HEK293 (cell line): ENCODE results near the gene HS3ST6.

ENCODE experiments used
- CTCF ChIA-PET: fragments of 350-600 bp; formaldehyde crosslinking; extraction: SDS; loops from one replicate; lab custom pipeline; 2021; ENCODE audit warnings: antibody characterized with exemption; lab: Yijun Ruan, JAX
- POLR2A ChIA-PET: fragments of 300-600 bp; formaldehyde crosslinking; extraction: SDS; loops from one replicate; lab custom pipeline; 2020; ENCODE audit warnings: antibody characterized with exemption, inconsistent platforms; lab: Yijun Ruan, JAX
- H3K27ac ChIP-seq: fragments of 200-500 bp; sonication (Bioruptor generic); 2 replicates; pipeline ENCODE4 v1.5.1; 2014; ENCODE audit warnings: low read depth, low read length, control low read depth, inconsistent platforms; ENCODE audit errors: extremely low read depth
- H3K36me3 ChIP-seq, 2 experiments: fragments of 200-500 bp in 1 of 2; sonication (Bioruptor generic) in 1 of 2; 1 replicate in 1 of 2; 2 replicates in 1 of 2; pipeline ENCODE4 v1.5.1; 2014 to 2017; ENCODE audit warnings: inconsistent platforms in 2 of 2, low read length in 2 of 2; ENCODE audit not compliant: control insufficient read depth in 2 of 2, insufficient read depth in 1 of 2
- H3K4me1 ChIP-seq: fragments of 200-500 bp; sonication (Bioruptor generic); 2 replicates; pipeline ENCODE4 v1.5.1; 2014; ENCODE audit warnings: mild to moderate bottlenecking, low read length, inconsistent platforms; ENCODE audit not compliant: control insufficient read depth, insufficient read depth
- H3K4me3 ChIP-seq: 2 replicates; pipeline ENCODE4 v1.5.1; 2011; ENCODE audit warnings: low read depth, mild to moderate bottlenecking, control low read depth, low read length, moderate library complexity
- H3K9me3 ChIP-seq: fragments of 200-500 bp; sonication (Bioruptor generic); 2 replicates; pipeline ENCODE4 v1.5.1; 2014; ENCODE audit warnings: low read depth, low read length, inconsistent platforms; ENCODE audit not compliant: control insufficient read depth, insufficient read depth
- GLIS1 ChIP-seq: fragments of 450-650 bp; formaldehyde crosslinking; IDR thresholded peaks from 2 replicates; pipeline ENCODE4 v1.5.1; 2016; ENCODE audit warnings: missing biosample characterization, missing genetic modification characterization
- KLF17 ChIP-seq: fragments of 450-650 bp; formaldehyde crosslinking; IDR thresholded peaks from 2 replicates; pipeline ENCODE4 v1.5.1; 2016; ENCODE audit warnings: missing biosample characterization, missing genetic modification characterization
- MZF1 ChIP-seq: fragments of 450-650 bp; formaldehyde crosslinking; IDR thresholded peaks from 2 replicates; pipeline ENCODE4 v1.5.1; 2017; ENCODE audit warnings: missing biosample characterization, missing genetic modification characterization, borderline replicate concordance
- YY2 ChIP-seq: fragments of 450-650 bp; formaldehyde crosslinking; IDR thresholded peaks from 2 replicates; pipeline ENCODE4 v1.5.1; 2016; ENCODE audit warnings: missing biosample characterization, missing genetic modification characterization
- ZBTB17 ChIP-seq: fragments of 450-650 bp; formaldehyde crosslinking; IDR thresholded peaks from 2 replicates; pipeline ENCODE4 v1.5.1; 2016; ENCODE audit warnings: missing biosample characterization, missing genetic modification characterization
- ZBTB48 ChIP-seq: fragments of 450-650 bp; formaldehyde crosslinking; IDR thresholded peaks from 2 replicates; pipeline ENCODE4 v1.5.1; 2016; ENCODE audit warnings: missing biosample characterization, missing genetic modification characterization
- ZBTB8A ChIP-seq: fragments of 450-650 bp; formaldehyde crosslinking; IDR thresholded peaks from 2 replicates; pipeline ENCODE4 v1.5.1; 2016; ENCODE audit warnings: missing biosample characterization, missing genetic modification characterization
- ZIC2 ChIP-seq: fragments of 450-650 bp; formaldehyde crosslinking; IDR thresholded peaks from 2 replicates; pipeline ENCODE4 v1.5.1; 2016; ENCODE audit warnings: missing biosample characterization, missing genetic modification characterization
- ZNF114 ChIP-seq: fragments of 450-650 bp; formaldehyde crosslinking; IDR thresholded peaks from 2 replicates; pipeline ENCODE4 v1.5.0; 2017; ENCODE audit warnings: missing biosample characterization, missing genetic modification characterization
- ZNF133 ChIP-seq: fragments of 450-650 bp; formaldehyde crosslinking; IDR thresholded peaks from 2 replicates; pipeline ENCODE4 v1.5.1; 2016; ENCODE audit warnings: missing biosample characterization, missing genetic modification characterization
- ZNF174 ChIP-seq: fragments of 450-650 bp; formaldehyde crosslinking; IDR thresholded peaks from 2 replicates; pipeline ENCODE4 v1.5.0; 2017; ENCODE audit warnings: missing biosample characterization, mild to moderate bottlenecking, missing genetic modification characterization
- ZNF266 ChIP-seq: fragments of 450-650 bp; formaldehyde crosslinking; IDR thresholded peaks from 2 replicates; pipeline ENCODE4 v1.5.1; 2016; ENCODE audit warnings: missing biosample characterization, missing genetic modification characterization, low read depth
- ZNF292 ChIP-seq: fragments of 450-650 bp; formaldehyde crosslinking; IDR thresholded peaks from 2 replicates; pipeline ENCODE4 v1.5.1; 2016; ENCODE audit warnings: low read depth, missing biosample characterization, missing genetic modification characterization, borderline replicate concordance
- ZNF335 ChIP-seq: fragments of 450-650 bp; formaldehyde crosslinking; conservative IDR thresholded peaks from 2 replicates; pipeline ENCODE4 v1.5.1; 2016; ENCODE audit warnings: missing biosample characterization, missing genetic modification characterization
- ZNF341 ChIP-seq: fragments of 450-650 bp; formaldehyde crosslinking; IDR thresholded peaks from 2 replicates; pipeline ENCODE4; 2016; ENCODE audit warnings: low read depth, missing biosample characterization, missing genetic modification characterization
- ZSCAN16 ChIP-seq: fragments of 450-650 bp; formaldehyde crosslinking; IDR thresholded peaks from 2 replicates; pipeline ENCODE4 v1.5.1; 2016; ENCODE audit warnings: missing biosample characterization, missing genetic modification characterization
- ZXDB ChIP-seq: fragments of 450-650 bp; formaldehyde crosslinking; IDR thresholded peaks from 2 replicates; pipeline ENCODE4 v1.5.1; 2016; ENCODE audit warnings: missing biosample characterization, missing genetic modification characterization
- TF ChIP-seq, protein P1 (sequence below): fragments of 450-650 bp; formaldehyde crosslinking; conservative IDR thresholded peaks from 2 replicates; pipeline ENCODE4 v1.5.1; 2016; ENCODE audit warnings: low read depth, missing biosample characterization, missing genetic modification characterization
- TF ChIP-seq, protein P2 (sequence below): fragments of 450-650 bp; formaldehyde crosslinking; IDR thresholded peaks from 2 replicates; pipeline ENCODE4 v1.5.1; 2016; ENCODE audit warnings: missing biosample characterization, missing genetic modification characterization
- TF ChIP-seq, protein P3 (sequence below): fragments of 450-650 bp; formaldehyde crosslinking; IDR thresholded peaks from 2 replicates; pipeline ENCODE4 v1.5.1; 2016; ENCODE audit warnings: missing biosample characterization, missing genetic modification characterization

The HS3ST6 gene

DNA sequence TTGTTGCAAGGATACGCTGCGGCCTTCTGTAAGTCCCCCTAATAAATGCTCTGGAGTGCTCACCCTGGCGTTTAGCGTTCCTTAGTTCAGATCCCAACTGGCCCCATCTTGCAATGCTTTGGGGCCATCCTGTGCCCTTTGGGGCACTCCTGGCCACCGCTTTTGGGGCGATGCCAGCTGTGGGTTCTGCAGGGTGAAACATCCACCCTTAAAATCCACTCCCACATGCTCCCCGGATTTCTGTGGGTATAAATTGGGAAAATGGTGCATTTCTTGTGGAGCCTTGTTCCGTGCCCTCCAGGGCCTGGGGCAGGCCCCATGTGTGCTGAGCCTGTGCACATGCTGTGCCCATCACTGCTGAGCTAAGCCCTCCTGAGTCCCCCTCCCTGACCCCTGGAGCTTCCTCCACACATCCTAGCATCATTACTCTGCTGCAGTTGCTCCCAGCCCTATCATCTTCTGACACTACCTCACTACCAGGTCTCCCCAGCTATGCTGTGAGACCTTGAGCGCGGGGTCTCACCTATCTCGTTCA, 18.8 kb upstream of the HS3ST6 start:
- H3K4me3 ChIP-seq, result no peak overlapping the region
- CTCF ChIA-PET, result no interaction called here
- no peaks in the 10 kb centered on the region for H3K9me3 ChIP-seq
- POLR2A ChIA-PET, result no interaction called here
- TF ChIP-seq, protein P1, sequence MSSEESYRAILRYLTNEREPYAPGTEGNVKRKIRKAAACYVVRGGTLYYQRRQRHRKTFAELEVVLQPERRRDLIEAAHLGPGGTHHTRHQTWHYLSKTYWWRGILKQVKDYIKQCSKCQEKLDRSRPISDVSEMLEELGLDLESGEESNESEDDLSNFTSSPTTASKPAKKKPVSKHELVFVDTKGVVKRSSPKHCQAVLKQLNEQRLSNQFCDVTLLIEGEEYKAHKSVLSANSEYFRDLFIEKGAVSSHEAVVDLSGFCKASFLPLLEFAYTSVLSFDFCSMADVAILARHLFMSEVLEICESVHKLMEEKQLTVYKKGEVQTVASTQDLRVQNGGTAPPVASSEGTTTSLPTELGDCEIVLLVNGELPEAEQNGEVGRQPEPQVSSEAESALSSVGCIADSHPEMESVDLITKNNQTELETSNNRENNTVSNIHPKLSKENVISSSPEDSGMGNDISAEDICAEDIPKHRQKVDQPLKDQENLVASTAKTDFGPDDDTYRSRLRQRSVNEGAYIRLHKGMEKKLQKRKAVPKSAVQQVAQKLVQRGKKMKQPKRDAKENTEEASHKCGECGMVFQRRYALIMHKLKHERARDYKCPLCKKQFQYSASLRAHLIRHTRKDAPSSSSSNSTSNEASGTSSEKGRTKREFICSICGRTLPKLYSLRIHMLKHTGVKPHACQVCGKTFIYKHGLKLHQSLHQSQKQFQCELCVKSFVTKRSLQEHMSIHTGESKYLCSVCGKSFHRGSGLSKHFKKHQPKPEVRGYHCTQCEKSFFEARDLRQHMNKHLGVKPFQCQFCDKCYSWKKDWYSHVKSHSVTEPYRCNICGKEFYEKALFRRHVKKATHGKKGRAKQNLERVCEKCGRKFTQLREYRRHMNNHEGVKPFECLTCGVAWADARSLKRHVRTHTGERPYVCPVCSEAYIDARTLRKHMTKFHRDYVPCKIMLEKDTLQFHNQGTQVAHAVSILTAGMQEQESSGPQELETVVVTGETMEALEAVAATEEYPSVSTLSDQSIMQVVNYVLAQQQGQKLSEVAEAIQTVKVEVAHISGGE (tag by site-specific recombination), result no peak
- peak; percentile 58 for TF ChIP-seq ZIC2 (tag by site-specific recombination)
- H3K36me3 ChIP-seq, result peaks cover 0 to 38% of the 10 kb centered on the region in 2 experiments; a peak in 2 of 3 replicates
- H3K4me1 ChIP-seq, result no peaks in the 10 kb centered on the region; the same call in 1 of the 2 replicates
- H3K27ac ChIP-seq, result no peak overlapping the region

GRCh38 chr16:1933097-1933661, 15.0 kb upstream of the HS3ST6 start:
- ChIA-PET CTCF (interaction anchor here (0.5 to 1.7 kb wide), 5 partner anchors 9 to 73 kb away, joined by 3 to 9 read pairs (median 4); no protein-coding TSS in a partner anchor), POLR2A (interaction anchor here (1.2 kb wide), 1 partner anchor 17 kb away, joined by 4 read pairs; no protein-coding TSS in a partner anchor)
- Histone ChIP-seq H3K4me1 (no peaks in the 10 kb centered on the region; the same call in 1 of the 2 replicates), H3K9me3 (no peaks in the 10 kb centered on the region), H3K36me3 (peaks cover 0 to 11% of the 10 kb centered on the region in 2 experiments; a peak in 2 of 3 replicates), H3K4me3 (no peak overlapping the region), H3K27ac (no peak overlapping the region)
- TF ChIP-seq ZNF292 (tag by site-specific recombination), result no peak
- 0 out of 2 replicates have a peak, but pooled peaks have one; percentile 32 for TF ChIP-seq ZIC2 (tag by site-specific recombination)
- TF ChIP-seq, protein P2, sequence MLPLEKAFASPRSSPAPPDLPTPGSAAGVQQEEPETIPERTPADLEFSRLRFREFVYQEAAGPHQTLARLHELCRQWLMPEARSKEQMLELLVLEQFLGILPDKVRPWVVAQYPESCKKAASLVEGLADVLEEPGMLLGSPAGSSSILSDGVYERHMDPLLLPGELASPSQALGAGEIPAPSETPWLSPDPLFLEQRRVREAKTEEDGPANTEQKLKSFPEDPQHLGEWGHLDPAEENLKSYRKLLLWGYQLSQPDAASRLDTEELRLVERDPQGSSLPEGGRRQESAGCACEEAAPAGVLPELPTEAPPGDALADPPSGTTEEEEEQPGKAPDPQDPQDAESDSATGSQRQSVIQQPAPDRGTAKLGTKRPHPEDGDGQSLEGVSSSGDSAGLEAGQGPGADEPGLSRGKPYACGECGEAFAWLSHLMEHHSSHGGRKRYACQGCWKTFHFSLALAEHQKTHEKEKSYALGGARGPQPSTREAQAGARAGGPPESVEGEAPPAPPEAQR (tag by site-specific recombination), result no peak
- TF ChIP-seq ZNF133, result no peak
- no peak for TF ChIP-seq MZF1 (tag by site-specific recombination)
- no peak for TF ChIP-seq ZSCAN16 (tag by site-specific recombination)
- no peak for TF ChIP-seq ZBTB48 (tag by site-specific recombination)

DNA sequence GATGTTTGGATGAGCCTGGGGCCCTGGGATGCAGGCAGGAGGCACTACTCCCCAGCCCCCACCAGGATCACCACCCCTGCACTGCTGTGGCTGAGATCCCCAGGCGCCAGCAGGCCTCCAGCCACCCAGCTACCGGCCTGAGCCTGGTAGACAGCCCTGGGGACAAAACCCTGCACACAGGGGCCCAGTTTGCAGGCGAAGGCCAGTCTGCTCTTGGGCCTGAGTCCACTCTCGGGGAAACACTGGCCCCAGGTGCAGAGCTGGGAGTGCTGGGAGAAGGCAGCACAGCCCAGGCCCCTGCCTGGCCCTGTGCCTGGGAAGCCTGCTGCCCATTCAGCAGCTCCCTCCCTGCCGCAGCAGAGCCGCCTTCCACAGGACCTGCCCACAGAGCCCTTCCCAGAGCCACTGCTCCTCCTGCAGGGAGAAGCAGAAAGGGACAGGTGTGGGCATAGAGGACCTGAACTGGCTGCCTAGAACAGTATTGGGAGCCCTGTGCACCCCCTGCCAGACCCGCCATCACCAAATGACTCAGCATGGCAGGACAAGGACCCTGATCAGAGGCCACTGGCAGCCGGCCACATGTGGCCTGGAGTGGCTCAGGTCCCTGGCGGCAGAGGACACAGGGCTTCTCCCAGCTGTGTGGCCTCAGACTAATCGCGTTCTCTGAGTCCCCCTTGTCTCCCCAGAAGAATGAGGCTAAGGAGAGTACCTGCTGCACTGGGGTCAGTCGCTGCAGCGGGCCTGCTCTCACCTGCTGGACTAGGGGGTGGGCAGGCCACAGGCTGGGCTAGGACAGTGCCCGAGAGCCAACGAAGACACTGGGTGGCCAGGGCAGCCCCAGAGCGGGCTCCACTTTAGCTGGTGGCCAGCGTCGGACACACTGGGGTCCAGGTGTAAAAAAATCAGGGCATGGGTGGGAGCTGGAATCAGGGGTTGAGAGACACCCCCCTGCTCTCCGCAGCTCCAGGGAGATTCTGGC, 14.1 kb upstream of the HS3ST6 start:
- POLR2A ChIA-PET, result interaction anchor here (1.2 kb wide), 1 partner anchor 16 kb away, joined by 4 read pairs; no protein-coding TSS in a partner anchor
- H3K4me1 ChIP-seq, result no peaks in the 10 kb centered on the region; the same call in 1 of the 2 replicates
- H3K27ac ChIP-seq, result no peak overlapping the region
- CTCF ChIA-PET, result interaction anchor here (0.5 to 1.7 kb wide), 9 partner anchors 8 to 778 kb away, joined by 3 to 9 read pairs (median 3); no protein-coding TSS in a partner anchor
- H3K9me3 ChIP-seq, result no peaks in the 10 kb centered on the region
- H3K36me3 ChIP-seq, result peaks cover 0 to 5% of the 10 kb centered on the region in 2 experiments; a peak in 1 of 3 replicates
- H3K4me3 ChIP-seq, result no peak overlapping the region
- TF ChIP-seq KLF17 (no peak), ZBTB17 (tag by site-specific recombination) (0 out of 2 replicates have a peak, but pooled peaks have one; percentile 21), ZXDB (tag by site-specific recombination) (peak; percentile 38; the same call in 1 of the 2 replicates), ZNF335 (0 out of 2 replicates have a peak, but pooled peaks have one; percentile 11), GLIS1 (tag by site-specific recombination) (peak; percentile 14; the same call in 1 of the 2 replicates), ZNF266 (tag by site-specific recombination) (no peak), ZNF174 (no peak), YY2 (tag by site-specific recombination) (no peak), ZNF341 (peak; percentile 89), ZNF114 (no peak), ZBTB8A (0 out of 2 replicates have a peak, but pooled peaks have one; percentile 12)
- TF ChIP-seq, protein P3, sequence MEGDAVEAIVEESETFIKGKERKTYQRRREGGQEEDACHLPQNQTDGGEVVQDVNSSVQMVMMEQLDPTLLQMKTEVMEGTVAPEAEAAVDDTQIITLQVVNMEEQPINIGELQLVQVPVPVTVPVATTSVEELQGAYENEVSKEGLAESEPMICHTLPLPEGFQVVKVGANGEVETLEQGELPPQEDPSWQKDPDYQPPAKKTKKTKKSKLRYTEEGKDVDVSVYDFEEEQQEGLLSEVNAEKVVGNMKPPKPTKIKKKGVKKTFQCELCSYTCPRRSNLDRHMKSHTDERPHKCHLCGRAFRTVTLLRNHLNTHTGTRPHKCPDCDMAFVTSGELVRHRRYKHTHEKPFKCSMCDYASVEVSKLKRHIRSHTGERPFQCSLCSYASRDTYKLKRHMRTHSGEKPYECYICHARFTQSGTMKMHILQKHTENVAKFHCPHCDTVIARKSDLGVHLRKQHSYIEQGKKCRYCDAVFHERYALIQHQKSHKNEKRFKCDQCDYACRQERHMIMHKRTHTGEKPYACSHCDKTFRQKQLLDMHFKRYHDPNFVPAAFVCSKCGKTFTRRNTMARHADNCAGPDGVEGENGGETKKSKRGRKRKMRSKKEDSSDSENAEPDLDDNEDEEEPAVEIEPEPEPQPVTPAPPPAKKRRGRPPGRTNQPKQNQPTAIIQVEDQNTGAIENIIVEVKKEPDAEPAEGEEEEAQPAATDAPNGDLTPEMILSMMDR (tag by site-specific recombination), result peak; percentile 61
